GM12891 (cell line): ENCODE data around the gene EDARADD.
A peak's percentile ranks its signal among the peaks of the same experiment; 100 is the strongest.
"Not testable (repeated sequence)": the region's sequence is repeated elsewhere in the genome, so short reads cannot be mapped to it uniquely, and the experiment has no call there.

ENCODE experiments used
- DNase-seq: peaks from one replicate; pipeline ENCODE4 v3.0.0; 2011; ENCODE audit warnings: low spot score; ENCODE audit not compliant: insufficient read length
- FAIRE-seq: peaks from 2 replicates; lab custom pipeline; 2011; peaks lifted over from hg19 to GRCh38; lab: Jason Lieb, UNC
- PAX5 ChIP-seq: IDR thresholded peaks from 2 replicates; pipeline ENCODE4 v1.6.1; 2011; ENCODE audit warnings: low read length, moderate library complexity, mild to moderate bottlenecking; ENCODE audit not compliant: insufficient read depth, severe bottlenecking
- POLR2A ChIP-seq: IDR thresholded peaks from 2 replicates; pipeline ENCODE4 v1.6.1; 2011; ENCODE audit warnings: low read depth, low read length, control low read depth
- POLR2AphosphoS5 ChIP-seq: IDR thresholded peaks from 2 replicates; pipeline ENCODE4 v1.6.1; 2011; ENCODE audit warnings: low read depth, low read length, control low read depth
- POU2F2 ChIP-seq: IDR thresholded peaks from 2 replicates; pipeline ENCODE4 v1.6.1; 2011; ENCODE audit warnings: low read depth, mild to moderate bottlenecking, control low read depth, low read length, moderate library complexity
- SPI1 ChIP-seq: IDR thresholded peaks from 2 replicates; pipeline ENCODE4 v1.6.1; 2011; ENCODE audit warnings: low read depth, low read length, control low read depth
- TAF1 ChIP-seq: IDR thresholded peaks from 2 replicates; pipeline ENCODE4 v1.6.1; 2011; ENCODE audit warnings: low read depth, low read length, control low read depth

Gene EDARADD

DNA sequence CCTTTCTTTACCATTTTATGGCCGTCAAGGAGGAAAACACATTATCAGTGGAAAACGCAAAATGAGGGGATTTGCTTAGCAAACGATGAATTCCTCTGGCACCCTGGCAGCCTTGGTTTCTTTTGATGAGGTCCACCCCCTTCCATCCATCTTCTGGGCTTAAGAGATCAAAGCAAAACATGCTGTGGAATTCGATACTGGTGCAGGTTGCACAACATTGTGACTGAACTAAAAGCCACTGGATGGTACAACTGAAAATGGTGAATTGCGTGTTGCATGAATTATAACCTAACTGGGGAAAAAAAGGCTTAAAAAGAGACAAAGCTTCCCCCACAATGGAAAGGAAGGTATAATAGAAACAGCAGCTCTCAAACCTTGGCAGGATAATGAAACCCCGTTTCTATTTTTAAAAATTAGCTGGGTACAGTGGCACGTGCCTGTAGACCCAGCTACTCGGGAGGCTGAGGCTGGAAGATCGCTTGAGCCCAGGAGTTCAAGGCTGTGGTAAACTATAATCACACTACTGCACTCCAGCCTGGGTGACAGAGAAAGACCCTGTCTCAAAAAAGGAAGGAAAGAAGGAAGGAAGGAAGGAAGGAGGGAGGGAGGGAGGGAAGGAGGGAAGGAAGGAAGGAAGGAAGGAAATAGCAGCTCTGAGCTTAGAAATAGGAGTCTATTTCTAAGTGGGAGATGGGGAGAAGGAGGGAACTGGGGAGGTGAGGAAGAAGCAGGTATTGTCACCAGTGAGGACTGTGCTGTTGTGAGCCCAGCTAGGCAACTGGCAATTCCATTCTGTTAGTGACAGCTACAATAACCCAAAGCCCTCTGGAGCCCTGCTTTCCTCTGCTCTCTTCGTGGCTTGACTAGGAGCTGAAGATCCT, 100.7 kb downstream of the EDARADD start:
- FAIRE-seq (no peak), DNase-seq (no peak)
- TF ChIP-seq SPI1, result no peak
- TF ChIP-seq PAX5, result no peak
- no peak for TF ChIP-seq TAF1
- no peak for TF ChIP-seq POLR2A
- TF ChIP-seq POLR2AphosphoS5, result no peak
- no peak for TF ChIP-seq POU2F2

DNA sequence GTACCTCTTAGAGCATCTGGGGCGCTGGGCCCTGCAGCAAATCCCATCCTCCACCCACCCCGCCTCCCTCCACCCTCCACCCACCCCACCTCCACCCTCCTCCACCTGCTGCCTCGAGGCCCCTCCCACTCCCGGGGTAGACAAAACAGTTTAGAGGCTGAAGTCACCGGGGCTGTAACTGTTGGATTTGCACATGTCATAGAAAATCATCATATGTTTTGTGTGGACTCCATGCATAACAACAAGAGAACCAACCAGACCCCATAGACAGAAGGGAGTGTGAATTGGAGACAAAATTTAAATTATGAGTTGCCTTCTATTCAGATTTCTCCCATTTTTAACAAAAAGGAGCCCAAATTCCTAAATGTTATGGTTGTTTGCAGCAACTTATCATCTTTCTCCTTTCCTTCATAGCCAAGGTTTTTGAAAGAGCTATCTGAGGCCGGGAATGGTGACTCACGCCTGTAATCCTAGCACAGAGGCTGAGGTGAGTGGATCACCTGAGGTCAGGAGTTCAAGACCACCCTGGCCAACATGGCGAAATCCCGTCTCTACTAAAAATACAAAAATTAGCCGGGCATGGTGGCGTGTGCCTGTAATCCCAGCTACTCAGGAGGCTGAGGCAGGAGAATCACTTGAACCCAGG, 101.5 kb downstream of the EDARADD start:
- no peak for FAIRE-seq
- no peak for TF ChIP-seq TAF1
- no peak for TF ChIP-seq SPI1
- no peak for TF ChIP-seq POU2F2
- TF ChIP-seq POLR2AphosphoS5, result no peak
- TF ChIP-seq POLR2A, result no peak
- TF ChIP-seq PAX5, result no peak
- no peak for DNase-seq

DNA sequence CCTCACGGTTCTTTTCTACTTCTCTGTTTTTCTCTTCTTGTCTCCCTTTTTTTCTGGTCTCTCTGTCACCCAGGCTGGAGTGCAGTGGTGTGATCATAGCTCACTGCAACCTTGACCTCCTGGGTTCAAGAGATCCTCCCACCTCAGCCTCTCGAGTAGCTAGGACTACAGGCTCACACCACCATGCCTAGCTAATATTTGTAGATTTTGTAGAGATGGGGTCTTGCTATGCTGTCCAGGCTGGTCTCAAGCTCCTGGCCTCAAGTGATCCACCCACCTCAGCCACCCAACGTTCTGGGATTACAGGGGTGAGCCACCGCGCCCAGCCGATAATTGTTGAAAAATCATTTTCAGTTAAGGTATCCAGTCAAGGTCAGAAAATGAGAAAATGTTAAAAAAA, 103.8 kb downstream of the EDARADD start:
- DNase-seq (no peak), FAIRE-seq (no peak)
- TF ChIP-seq PAX5 (no peak), POLR2A (no peak), POLR2AphosphoS5 (no peak), TAF1 (no peak), POU2F2 (no peak), SPI1 (no peak)

DNA sequence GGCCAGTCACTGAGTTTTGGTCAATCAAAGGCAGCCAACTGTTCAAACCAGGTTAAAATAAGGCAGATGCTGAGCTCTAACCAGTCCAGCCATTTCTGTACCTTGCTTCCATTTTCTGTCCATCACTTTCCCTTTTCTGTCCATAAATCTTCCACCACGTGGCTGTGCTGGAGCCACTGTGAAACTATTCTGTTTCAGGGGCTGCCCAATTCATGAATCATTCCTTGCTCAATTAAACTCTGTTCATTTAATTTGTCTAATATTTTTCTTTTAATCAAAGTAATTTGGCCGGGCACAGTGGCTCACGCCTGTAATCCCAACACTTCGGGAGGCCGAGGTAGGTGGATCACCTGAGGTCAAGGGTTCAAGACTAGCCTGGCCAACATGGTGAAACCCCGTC, 107.0 kb downstream of the EDARADD start:
- FAIRE-seq (no peak), DNase-seq (no peak)
- TF ChIP-seq POLR2AphosphoS5 (no peak), PAX5 (no peak)

- TF ChIP-seq SPI1 (no peak), POU2F2 (no peak), POLR2AphosphoS5 (no peak), POLR2A (no peak), TAF1 (no peak), PAX5 (no peak)
- FAIRE-seq (no peak), DNase-seq (no peak)
Observed at GRCh38 chr1:236502579-236502971, 108.5 kb downstream of the EDARADD start.

DNA sequence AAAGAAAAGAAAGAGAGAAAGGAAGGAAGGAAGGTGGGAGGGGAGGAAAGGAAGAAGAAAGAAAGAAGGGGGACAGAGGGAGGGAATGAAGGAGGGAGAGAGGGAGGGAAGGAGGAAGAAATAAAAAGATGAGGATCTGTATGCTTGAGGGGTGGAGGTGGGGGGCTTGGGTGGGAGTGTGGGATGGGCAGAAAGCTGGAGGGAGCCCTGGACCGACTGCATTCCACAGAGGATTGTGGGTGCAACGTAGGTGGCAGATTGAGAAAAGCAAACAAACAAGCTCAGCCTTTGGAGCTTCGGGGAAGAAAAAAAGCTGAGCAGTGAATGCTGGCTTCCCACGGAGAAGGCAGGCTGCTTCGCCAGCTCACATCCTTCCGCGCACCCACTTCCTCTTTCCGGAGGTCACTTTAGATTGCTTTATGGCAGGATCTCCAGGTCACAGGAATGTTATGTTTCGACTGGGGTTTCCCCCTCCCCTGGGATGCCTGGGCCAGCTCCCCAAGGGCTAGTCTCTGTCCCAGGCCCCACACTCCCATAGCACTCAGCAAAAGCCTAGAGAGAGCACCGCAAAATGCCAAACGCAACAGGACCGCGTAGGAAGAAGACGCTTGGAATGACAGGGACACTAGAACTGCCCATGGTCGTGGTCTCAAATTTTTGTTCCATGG, 109.0 kb downstream of the EDARADD start:
- FAIRE-seq (no peak), DNase-seq (no peak)
- peak; percentile 81 for TF ChIP-seq SPI1
- TF ChIP-seq PAX5, result no peak

- DNase-seq, FAIRE-seq: not testable (repeated sequence)
Observed at GRCh38 chr1:236504338-236504737, 110.3 kb downstream of the EDARADD start.

DNA sequence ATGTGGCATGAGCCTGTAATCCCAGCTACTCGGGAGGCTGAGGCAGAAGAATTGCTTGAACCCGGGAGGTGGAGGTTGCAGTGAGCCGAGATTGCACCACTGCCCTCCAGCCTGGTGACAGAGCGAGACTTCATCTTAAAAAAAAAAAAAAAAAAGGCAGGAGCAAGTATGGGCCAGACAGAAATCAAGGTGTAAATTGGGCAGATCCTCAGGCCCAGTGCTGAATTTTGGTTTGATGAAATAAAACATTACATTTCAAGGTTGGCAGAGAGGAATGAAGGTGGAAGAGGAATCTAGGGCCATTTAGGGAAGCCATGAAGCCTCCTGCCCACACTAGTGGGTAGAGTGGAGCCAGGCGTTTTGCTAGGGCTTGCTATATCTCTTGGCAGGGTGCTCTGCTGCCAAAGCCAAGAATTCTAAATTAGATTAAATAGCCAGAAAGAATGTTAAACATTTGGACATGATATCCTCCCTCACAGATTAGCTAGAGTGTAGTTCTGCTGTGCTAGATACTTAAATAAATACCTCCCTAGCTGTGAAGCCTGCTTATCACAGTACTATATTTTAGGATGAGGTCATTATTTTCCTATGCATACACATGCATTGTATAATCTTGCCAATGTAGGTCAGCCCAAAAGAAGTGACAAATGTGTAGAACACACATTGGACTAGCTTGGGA, 113.1 kb downstream of the EDARADD start:
- no peak for FAIRE-seq

DNA sequence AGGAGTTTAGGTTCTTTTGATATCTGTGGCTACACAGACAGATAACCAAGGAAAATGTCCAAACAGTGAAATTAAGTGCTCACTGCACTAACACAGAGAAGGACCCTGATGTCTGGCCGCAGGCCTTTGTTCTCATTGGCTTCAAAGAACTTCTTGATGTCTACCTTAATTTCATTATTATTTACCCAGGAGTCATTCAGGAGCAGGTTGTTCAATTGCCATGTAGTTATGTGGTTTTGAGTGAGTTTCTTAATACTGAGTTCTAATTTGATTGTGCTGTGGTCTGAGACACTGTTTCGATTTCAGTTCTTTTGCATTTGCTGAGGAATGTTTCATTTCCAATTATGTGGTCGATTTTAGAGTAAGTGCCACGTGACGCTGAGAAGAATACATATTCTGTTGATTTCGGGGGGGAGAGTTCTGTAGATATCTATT, 114.5 kb downstream of the EDARADD start:
- FAIRE-seq, result peak; percentile 64
- DNase-seq, result no peak

More for the DNA sequence above, 113.1 kb downstream of the EDARADD start:
- no peak for DNase-seq
- TF ChIP-seq TAF1 (no peak), SPI1 (no peak), POLR2A (no peak)

More for the DNA sequence above, 114.5 kb downstream of the EDARADD start:
- TF ChIP-seq POU2F2 (no peak), POLR2A (no peak), PAX5 (no peak), POLR2AphosphoS5 (no peak), SPI1 (no peak), TAF1 (no peak)
